Measurements from ENCODE around the gene LTB4R2. TPM values are rescaled to one million over a fixed set of nuclear protein-coding genes. Genes with fewer than 3 reads are reported as not detected.

Gene LTB4R2
- total RNA-seq, 2 experiments from 2014 or later, result 17.8 to 18.7 TPM

DNA sequence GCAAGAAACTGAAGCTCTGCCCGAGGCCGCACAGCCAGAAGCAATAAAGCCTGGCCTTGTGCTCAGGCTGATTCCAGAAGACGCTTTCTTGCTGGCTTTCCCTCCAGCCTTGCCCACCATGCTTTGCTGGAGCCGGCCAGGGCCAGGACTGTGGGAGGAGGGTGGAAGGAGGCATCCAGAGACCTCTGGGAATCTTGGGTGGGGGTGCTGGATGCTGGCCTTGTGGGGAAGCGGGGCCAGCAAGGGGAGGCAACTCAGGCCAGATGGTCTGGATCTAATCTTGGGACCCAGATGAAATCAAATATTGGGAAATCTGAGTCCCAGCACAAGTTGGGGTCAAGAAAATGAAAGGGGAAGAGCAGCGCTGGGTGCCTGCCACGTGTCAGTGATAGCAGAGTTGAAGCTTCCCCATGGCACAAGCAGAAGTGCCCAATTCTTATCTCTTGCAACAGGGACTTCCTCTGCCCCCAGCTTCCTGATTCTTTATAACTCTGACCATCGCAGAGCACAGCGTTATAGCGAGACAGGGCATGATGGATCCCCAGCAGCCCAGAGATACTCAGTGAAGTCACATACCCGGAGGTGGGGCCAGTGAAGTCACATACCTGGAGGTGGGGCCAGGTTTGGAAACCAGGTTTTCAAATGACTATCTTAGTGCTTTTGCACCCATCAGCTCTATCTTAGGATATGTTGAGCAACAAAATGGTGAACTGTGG, 32.2 kb upstream of the LTB4R2 start:
- ChIA-PET CTCF (interaction anchor here (1.0 to 8.4 kb wide), 6 partner anchors 7 to 35 kb away, joined by 3 to 57 read pairs (median 17); partner anchors contain the start of genes CIDEB, LTB4R, LTB4R2 and RABGGTA), POLR2A (interaction anchor here (1.6 kb wide), 1 partner anchor 35 kb away, joined by 6 read pairs; the partner anchor contains the start of gene TINF2)
- DNase-seq (no peak), ATAC-seq (no peak)
- H3K9me3 Mint-ChIP-seq (ENCODE audit: insufficient read depth), result no peaks in the 10 kb centered on the region
- no peaks in the 10 kb centered on the region for H3K27me3 Mint-ChIP-seq (ENCODE audit: low read depth)
- H3K4me1 Mint-ChIP-seq (ENCODE audit: low read depth), result peaks cover 47% of the 10 kb centered on the region
- no peak overlapping the region for H3K27ac Mint-ChIP-seq
- H3K36me3 Mint-ChIP-seq (ENCODE audit: low read depth), result peaks cover 2% of the 10 kb centered on the region
- H3K4me3 Mint-ChIP-seq, result no peak overlapping the region

GRCh38 chr14:24278424-24278823, 31.5 kb upstream of the LTB4R2 start:
- no peak for DNase-seq
- CTCF ChIA-PET, result interaction anchor here (1.0 to 8.4 kb wide), 8 partner anchors 8 to 62 kb away, joined by 3 to 57 read pairs (median 20); partner anchors contain the start of genes CIDEB, LTB4R, LTB4R2 and MDP1
- H3K27me3 Mint-ChIP-seq (ENCODE audit: low read depth), result no peaks in the 10 kb centered on the region
- POLR2A ChIA-PET, result interaction anchor here (1.6 kb wide), 1 partner anchor 36 kb away, joined by 6 read pairs; the partner anchor contains the start of gene TINF2
- peaks cover 41% of the 10 kb centered on the region for H3K4me1 Mint-ChIP-seq (ENCODE audit: low read depth)
- H3K36me3 Mint-ChIP-seq (ENCODE audit: low read depth), result peaks cover 2% of the 10 kb centered on the region
- H3K27ac Mint-ChIP-seq, result peak overlapping the region; percentile 31
- ATAC-seq, result no peak
- H3K9me3 Mint-ChIP-seq (ENCODE audit: insufficient read depth), result no peaks in the 10 kb centered on the region
- no peak overlapping the region for H3K4me3 Mint-ChIP-seq

- no peaks in the 10 kb centered on the region for H3K27me3 Mint-ChIP-seq (ENCODE audit: low read depth)
These were observed 30.4 kb upstream of the LTB4R2 start for GRCh38 chr14:24279301-24280186.

GRCh38 chr14:24280797-24281460, 29.0 kb upstream of the LTB4R2 start:
- H3K27me3 Mint-ChIP-seq (ENCODE audit: low read depth), result no peaks in the 10 kb centered on the region
- H3K4me3 Mint-ChIP-seq, result no peak overlapping the region
- ChIA-PET CTCF (interaction anchor here (1.1 to 8.4 kb wide), 9 partner anchors 9 to 151 kb away, joined by 4 to 57 read pairs (median 18); partner anchors contain the start of genes CHMP4A, CIDEB, LTB4R and LTB4R2), POLR2A (interaction anchor here (1.7 to 1.8 kb wide), 3 partner anchors 9 to 10 kb away, joined by 4 to 9 read pairs (median 5); partner anchors contain the start of gene RABGGTA)
- peaks cover 2% of the 10 kb centered on the region for H3K36me3 Mint-ChIP-seq (ENCODE audit: low read depth)
- DNase-seq, result no peak
- H3K27ac Mint-ChIP-seq, result peak overlapping the region; percentile 2
- no peaks in the 10 kb centered on the region for H3K9me3 Mint-ChIP-seq (ENCODE audit: insufficient read depth)
- H3K4me1 Mint-ChIP-seq (ENCODE audit: low read depth), result peaks cover 29% of the 10 kb centered on the region
- no peak for ATAC-seq

More at GRCh38 chr14:24279301-24280186, 30.4 kb upstream of the LTB4R2 start:
- ATAC-seq (peak; percentile 69), DNase-seq (peak; percentile 44)
- Mint-ChIP-seq H3K36me3 (ENCODE audit: low read depth) (peaks cover 2% of the 10 kb centered on the region), H3K9me3 (ENCODE audit: insufficient read depth) (no peaks in the 10 kb centered on the region), H3K4me3 (no peak overlapping the region), H3K27ac (peak overlapping the region; percentile 73), H3K4me1 (ENCODE audit: low read depth) (peaks cover 30% of the 10 kb centered on the region)
- CTCF ChIA-PET, result interaction anchor here (1.4 to 8.4 kb wide), 12 partner anchors 9 to 66 kb away, joined by 3 to 57 read pairs (median 13); partner anchors contain the start of genes CHMP4A, CIDEB, DHRS1 and LTB4R
- POLR2A ChIA-PET, result interaction anchor here (1.0 to 1.8 kb wide), 3 partner anchors 8 to 20 kb away, joined by 4 to 9 read pairs (median 5); partner anchors contain the start of genes DHRS1, NOP9 and RABGGTA

- POLR2A ChIA-PET, result interaction anchor here (1.2 to 1.7 kb wide), 2 partner anchors 8 to 14 kb away, joined by 3 to 4 read pairs; no protein-coding TSS in a partner anchor
These were observed 28.3 kb upstream of the LTB4R2 start for GRCh38 chr14:24281636-24282035.

GRCh38 chr14:24282736-24283135, 27.2 kb upstream of the LTB4R2 start:
- H3K27me3 Mint-ChIP-seq (ENCODE audit: low read depth), result no peaks in the 10 kb centered on the region
- peaks cover 25% of the 10 kb centered on the region for H3K4me1 Mint-ChIP-seq (ENCODE audit: low read depth)
- ChIA-PET CTCF (interaction anchor here (1.1 to 8.4 kb wide), 6 partner anchors 12 to 51 kb away, joined by 3 to 57 read pairs (median 22); partner anchors contain the start of genes CIDEB, LTB4R, LTB4R2 and RABGGTA), POLR2A (interaction anchor here (1.0 to 1.7 kb wide), 4 partner anchors 7 to 36 kb away, joined by 3 to 4 read pairs (median 3); no protein-coding TSS in a partner anchor)
- no peaks in the 10 kb centered on the region for H3K9me3 Mint-ChIP-seq (ENCODE audit: insufficient read depth)
- no peak for DNase-seq
- no peak overlapping the region for H3K4me3 Mint-ChIP-seq
- ATAC-seq, result no peak
- peaks cover under 1% of the 10 kb centered on the region for H3K36me3 Mint-ChIP-seq (ENCODE audit: low read depth)
- no peak overlapping the region for H3K27ac Mint-ChIP-seq

More at GRCh38 chr14:24281636-24282035, 28.3 kb upstream of the LTB4R2 start:
- Mint-ChIP-seq H3K27me3 (ENCODE audit: low read depth) (no peaks in the 10 kb centered on the region), H3K4me3 (no peak overlapping the region), H3K36me3 (ENCODE audit: low read depth) (peaks cover 2% of the 10 kb centered on the region), H3K4me1 (ENCODE audit: low read depth) (peaks cover 29% of the 10 kb centered on the region), H3K9me3 (ENCODE audit: insufficient read depth) (no peaks in the 10 kb centered on the region), H3K27ac (no peak overlapping the region)
- ATAC-seq (no peak), DNase-seq (no peak)
- CTCF ChIA-PET, result interaction anchor here (1.1 to 8.4 kb wide), 6 partner anchors 8 to 52 kb away, joined by 3 to 57 read pairs (median 24); partner anchors contain the start of genes CIDEB, LTB4R, LTB4R2 and RABGGTA

- Mint-ChIP-seq H3K36me3 (ENCODE audit: low read depth) (peaks cover 4% of the 10 kb centered on the region), H3K4me1 (ENCODE audit: low read depth) (peaks cover 18% of the 10 kb centered on the region), H3K27me3 (ENCODE audit: low read depth) (no peaks in the 10 kb centered on the region), H3K9me3 (ENCODE audit: insufficient read depth) (no peaks in the 10 kb centered on the region), H3K27ac (no peak overlapping the region), H3K4me3 (no peak overlapping the region)
- ChIA-PET POLR2A (interaction anchor here (0.7 to 1.0 kb wide), 3 partner anchors 13 to 113 kb away, joined by 3 read pairs; no protein-coding TSS in a partner anchor), CTCF (interaction anchor here (1.9 to 8.4 kb wide), 4 partner anchors 13 to 41 kb away, joined by 9 to 55 read pairs (median 22); partner anchors contain the start of genes RABGGTA and TINF2)
- no peak for ATAC-seq
- DNase-seq, result no peak
These were observed 26.0 kb upstream of the LTB4R2 start for GRCh38 chr14:24283796-24284460.

GRCh38 chr14:24284501-24285035, 25.4 kb upstream of the LTB4R2 start:
- no peak for ATAC-seq
- Mint-ChIP-seq H3K27me3 (ENCODE audit: low read depth) (no peaks in the 10 kb centered on the region), H3K4me1 (ENCODE audit: low read depth) (peaks cover 16% of the 10 kb centered on the region), H3K36me3 (ENCODE audit: low read depth) (peaks cover 9% of the 10 kb centered on the region), H3K9me3 (ENCODE audit: insufficient read depth) (no peaks in the 10 kb centered on the region), H3K4me3 (no peak overlapping the region), H3K27ac (no peak overlapping the region)
- POLR2A ChIA-PET, result no interaction called here
- DNase-seq, result no peak
- CTCF ChIA-PET, result interaction anchor here (1.9 to 8.4 kb wide), 3 partner anchors 13 to 42 kb away, joined by 9 to 55 read pairs (median 17); partner anchors contain the start of gene TINF2

DNA sequence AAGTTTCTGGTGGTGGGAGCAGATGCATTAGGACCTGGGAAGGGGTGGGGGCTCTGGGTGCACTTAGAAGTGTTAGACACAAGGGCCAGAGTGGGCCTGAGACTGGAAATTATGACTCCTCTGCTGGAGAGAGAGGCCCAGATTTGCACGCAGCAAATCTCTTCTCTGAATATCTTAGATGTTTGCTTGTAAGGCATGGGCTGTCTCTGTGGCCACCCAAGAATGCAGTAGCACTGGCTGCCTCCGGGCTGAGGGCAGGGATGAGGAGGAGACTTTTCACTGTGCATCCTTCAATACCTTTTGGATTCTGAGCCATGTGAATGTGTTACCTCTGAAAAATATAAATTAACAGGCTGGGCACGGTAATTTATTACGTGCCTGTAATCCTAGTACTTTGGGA, 24.6 kb upstream of the LTB4R2 start:
- no peaks in the 10 kb centered on the region for H3K27me3 Mint-ChIP-seq (ENCODE audit: low read depth)
- DNase-seq (no peak), ATAC-seq (no peak)
- CTCF ChIA-PET, result no interaction called here
- no peak overlapping the region for H3K4me3 Mint-ChIP-seq
- H3K9me3 Mint-ChIP-seq (ENCODE audit: insufficient read depth), result no peaks in the 10 kb centered on the region
- peaks cover 17% of the 10 kb centered on the region for H3K36me3 Mint-ChIP-seq (ENCODE audit: low read depth)
- POLR2A ChIA-PET, result no interaction called here
- H3K4me1 Mint-ChIP-seq (ENCODE audit: low read depth), result peaks cover 19% of the 10 kb centered on the region
- no peak overlapping the region for H3K27ac Mint-ChIP-seq

GRCh38 chr14:24286996-24287395, 22.9 kb upstream of the LTB4R2 start:
- ATAC-seq (no peak), DNase-seq (no peak)
- no peaks in the 10 kb centered on the region for H3K9me3 Mint-ChIP-seq (ENCODE audit: insufficient read depth)
- ChIA-PET CTCF (interaction anchor here (1.5 kb wide), 1 partner anchor 10 kb away, joined by 5 read pairs; no protein-coding TSS in a partner anchor), POLR2A (no interaction called here)
- peaks cover 32% of the 10 kb centered on the region for H3K36me3 Mint-ChIP-seq (ENCODE audit: low read depth)
- H3K27me3 Mint-ChIP-seq (ENCODE audit: low read depth), result no peaks in the 10 kb centered on the region
- no peak overlapping the region for H3K27ac Mint-ChIP-seq
- peaks cover 28% of the 10 kb centered on the region for H3K4me1 Mint-ChIP-seq (ENCODE audit: low read depth)
- no peak overlapping the region for H3K4me3 Mint-ChIP-seq
